HepG2 (cell line): Measurements from ENCODE around the gene NFS1. TPM values are rescaled to one million over a fixed set of nuclear protein-coding genes. Genes with fewer than 3 reads are reported as not detected.

Source experiments
- ADNP ChIP-seq: sonication (generic); formaldehyde crosslinking; IDR thresholded peaks from 2 replicates; pipeline ENCODE4 v1.4.0; 2020; ENCODE audit warnings: missing genetic modification reagents
- ARHGAP35 ChIP-seq: sonication (generic); formaldehyde crosslinking; IDR thresholded peaks from 2 replicates; pipeline ENCODE4 v1.9.0; 2022; ENCODE audit warnings: mild to moderate bottlenecking, inconsistent platforms, moderate library complexity, missing genetic modification reagents, borderline replicate concordance
- ESRRA ChIP-seq: sonication (generic); formaldehyde crosslinking; IDR thresholded peaks from 2 replicates; pipeline ENCODE4 v1.5.1; 2020; ENCODE audit warnings: mild to moderate bottlenecking, low read depth, missing genetic modification reagents
- HMG20B ChIP-seq: conservative IDR thresholded peaks from 2 replicates; pipeline ENCODE4 v1.6.1; 2016; ENCODE audit warnings: missing genetic modification reagents, missing compliant biosample characterization
- KAT2B ChIP-seq: fragments of 150-350 bp; IDR thresholded peaks from 2 replicates; pipeline ENCODE4 v1.6.1; 2014; ENCODE audit warnings: low read depth, low read length, borderline replicate concordance
- PPARG ChIP-seq: conservative IDR thresholded peaks from 2 replicates; pipeline ENCODE4 v1.6.1; 2016; ENCODE audit warnings: missing biosample characterization, missing genetic modification reagents
- TMF1 ChIP-seq: sonication (generic); formaldehyde crosslinking; IDR thresholded peaks from 2 replicates; pipeline ENCODE4 v1.8.1; 2022; ENCODE audit warnings: low read depth, missing genetic modification reagents
- ZNF136 ChIP-seq: sonication (generic); formaldehyde crosslinking; IDR thresholded peaks from 2 replicates; pipeline ENCODE4 v1.8.1; 2022; ENCODE audit warnings: low read depth, mild to moderate bottlenecking, moderate library complexity, missing genetic modification reagents
- ZNF460 ChIP-seq: sonication (generic); formaldehyde crosslinking; IDR thresholded peaks from 2 replicates; pipeline ENCODE4 v1.5.1; 2020; ENCODE audit warnings: missing genetic modification reagents, mild to moderate bottlenecking, borderline replicate concordance
- ZNF563 ChIP-seq: sonication (generic); formaldehyde crosslinking; IDR thresholded peaks from 2 replicates; pipeline ENCODE4 v1.8.0; 2022; ENCODE audit warnings: mild to moderate bottlenecking, moderate library complexity, missing genetic modification reagents
- polyA plus RNA-seq, 8 experiments: library from polyadenylated mRNA; depleted of rRNA in 3 of 8; stranded (reverse) in 7 of 8; unstranded in 1 of 8; fragments of >200 nt; fragmentation: Illumina TruSeq in 4 of 8; extraction: Trizol in 4 of 8; gene quantifications; 2 replicates each; pipeline versions ENCODE4 v1.2.1 to v1.2.3, GENCODE V29; 2011 to 2016; ENCODE audit warnings: low read depth in 4 of 8, missing spikeins in 1 of 8, mixed read lengths in 1 of 8; ENCODE audit not compliant: insufficient read depth in 1 of 8
- total RNA-seq, 5 experiments: library from RNA; depleted of rRNA; stranded (reverse); fragments of >200 nt; fragmentation: Illumina TruSeq; extraction: Trizol; gene quantifications; 2 replicates each; pipeline ENCODE4 v1.2.3, GENCODE V29; 2016; ENCODE audit warnings: low read depth in 1 of 5
- TF ChIP-seq, protein P1 (sequence below), 2 experiments: sonication (generic) in 1 of 2; formaldehyde crosslinking in 1 of 2; IDR thresholded peaks; 2 replicates each; pipeline versions ENCODE4 v1.6.1 to v1.9.0; 2014 to 2022; ENCODE audit warnings: antibody characterized with exemption in 1 of 2, borderline replicate concordance in 1 of 2, inconsistent platforms in 1 of 2, low read depth in 1 of 2, missing genetic modification reagents in 1 of 2
- TF ChIP-seq, protein P2 (sequence below): sonication (generic); formaldehyde crosslinking; conservative IDR thresholded peaks from 2 replicates; pipeline ENCODE4 v1.4.0; 2020; ENCODE audit warnings: missing genetic modification reagents
- TF ChIP-seq, protein P3 (sequence below): sonication (generic); formaldehyde crosslinking; IDR thresholded peaks from 2 replicates; pipeline ENCODE4 v1.8.0; 2022; ENCODE audit warnings: missing genetic modification reagents, mild to moderate bottlenecking, borderline replicate concordance
- TF ChIP-seq, protein P4 (sequence below): IDR thresholded peaks from 2 replicates; pipeline ENCODE4 v1.6.1; 2016; ENCODE audit warnings: control low read depth
- TF ChIP-seq, protein P5 (sequence below): sonication (generic); formaldehyde crosslinking; IDR thresholded peaks from 2 replicates; pipeline ENCODE4 v1.4.0; 2020; ENCODE audit warnings: missing genetic modification reagents

NFS1 gene
- total and polyA plus RNA-seq, 2 of the 13 experiments (the other 11 are each of a cell fraction or from before 2014, with no cell fraction given) = 65.9 to 88.1 TPM

DNA sequence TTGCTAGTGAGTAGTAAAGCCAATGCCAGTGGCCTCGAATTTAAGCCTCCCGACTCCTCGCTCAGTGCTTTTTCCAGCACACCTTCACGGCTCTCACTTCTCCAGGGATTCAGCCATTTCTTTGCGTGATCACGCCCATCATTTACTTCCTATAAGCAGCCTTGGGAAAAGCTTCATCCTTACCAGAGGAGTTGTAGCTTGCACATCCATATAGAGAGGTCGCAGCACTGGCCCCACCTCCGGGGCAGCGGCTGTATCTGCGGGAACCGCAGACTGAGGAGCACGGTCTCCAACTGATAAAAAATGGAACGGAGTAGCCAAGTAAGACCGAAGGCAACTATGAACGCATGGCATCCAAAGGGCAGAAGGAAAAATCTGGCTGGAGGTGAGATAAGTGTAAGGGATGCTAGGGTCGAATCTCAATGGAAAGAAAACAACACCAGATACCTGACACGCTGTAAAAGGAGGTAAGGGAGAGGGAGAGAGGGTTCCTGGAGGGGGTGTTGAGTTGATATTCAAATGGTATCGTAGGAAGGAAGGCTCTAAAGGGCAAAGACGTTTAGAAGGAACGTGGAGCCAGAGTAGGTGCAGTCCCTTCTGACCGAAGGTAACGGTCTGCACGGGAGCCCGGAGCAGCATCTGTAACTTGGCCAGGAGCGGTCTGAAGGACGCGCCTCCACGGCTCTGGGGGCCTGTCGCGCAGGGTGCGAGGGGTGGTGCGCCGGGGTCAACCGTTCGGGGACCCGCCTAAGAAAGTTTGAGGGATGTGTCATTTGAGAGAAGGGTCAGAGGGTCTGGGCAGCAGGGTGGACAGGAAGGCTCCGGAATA is 640 bp downstream of the NFS1 start (continued):
- TF ChIP-seq, protein P1, sequence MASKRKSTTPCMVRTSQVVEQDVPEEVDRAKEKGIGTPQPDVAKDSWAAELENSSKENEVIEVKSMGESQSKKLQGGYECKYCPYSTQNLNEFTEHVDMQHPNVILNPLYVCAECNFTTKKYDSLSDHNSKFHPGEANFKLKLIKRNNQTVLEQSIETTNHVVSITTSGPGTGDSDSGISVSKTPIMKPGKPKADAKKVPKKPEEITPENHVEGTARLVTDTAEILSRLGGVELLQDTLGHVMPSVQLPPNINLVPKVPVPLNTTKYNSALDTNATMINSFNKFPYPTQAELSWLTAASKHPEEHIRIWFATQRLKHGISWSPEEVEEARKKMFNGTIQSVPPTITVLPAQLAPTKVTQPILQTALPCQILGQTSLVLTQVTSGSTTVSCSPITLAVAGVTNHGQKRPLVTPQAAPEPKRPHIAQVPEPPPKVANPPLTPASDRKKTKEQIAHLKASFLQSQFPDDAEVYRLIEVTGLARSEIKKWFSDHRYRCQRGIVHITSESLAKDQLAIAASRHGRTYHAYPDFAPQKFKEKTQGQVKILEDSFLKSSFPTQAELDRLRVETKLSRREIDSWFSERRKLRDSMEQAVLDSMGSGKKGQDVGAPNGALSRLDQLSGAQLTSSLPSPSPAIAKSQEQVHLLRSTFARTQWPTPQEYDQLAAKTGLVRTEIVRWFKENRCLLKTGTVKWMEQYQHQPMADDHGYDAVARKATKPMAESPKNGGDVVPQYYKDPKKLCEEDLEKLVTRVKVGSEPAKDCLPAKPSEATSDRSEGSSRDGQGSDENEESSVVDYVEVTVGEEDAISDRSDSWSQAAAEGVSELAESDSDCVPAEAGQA (IDR thresholded peaks at IDR 0.05; ENCODE audit: low read depth) = no peak
- TF ChIP-seq, protein P1 (CRISPR knock-in tag; IDR thresholded peaks at IDR 0.05; ENCODE audit: borderline replicate concordance) = no peak
- TF ChIP-seq PPARG = no peak
- TF ChIP-seq ZNF136 (CRISPR knock-in tag) = no peak
- TF ChIP-seq ZNF563 (CRISPR knock-in tag) = peak; percentile 77
- TF ChIP-seq ESRRA = no peak; the same call in 1 of the 2 replicates
- TF ChIP-seq KAT2B = no peak
- TF ChIP-seq ADNP (CRISPR knock-in tag) = no peak
- 0 out of 2 replicates have a peak, but pooled peaks have one; percentile 53 for TF ChIP-seq ZNF460 (CRISPR knock-in tag)
- no peak for TF ChIP-seq TMF1
- TF ChIP-seq, protein P2, sequence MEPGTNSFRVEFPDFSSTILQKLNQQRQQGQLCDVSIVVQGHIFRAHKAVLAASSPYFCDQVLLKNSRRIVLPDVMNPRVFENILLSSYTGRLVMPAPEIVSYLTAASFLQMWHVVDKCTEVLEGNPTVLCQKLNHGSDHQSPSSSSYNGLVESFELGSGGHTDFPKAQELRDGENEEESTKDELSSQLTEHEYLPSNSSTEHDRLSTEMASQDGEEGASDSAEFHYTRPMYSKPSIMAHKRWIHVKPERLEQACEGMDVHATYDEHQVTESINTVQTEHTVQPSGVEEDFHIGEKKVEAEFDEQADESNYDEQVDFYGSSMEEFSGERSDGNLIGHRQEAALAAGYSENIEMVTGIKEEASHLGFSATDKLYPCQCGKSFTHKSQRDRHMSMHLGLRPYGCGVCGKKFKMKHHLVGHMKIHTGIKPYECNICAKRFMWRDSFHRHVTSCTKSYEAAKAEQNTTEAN = no peak; the same call in 1 of the 2 replicates
- TF ChIP-seq, protein P3, sequence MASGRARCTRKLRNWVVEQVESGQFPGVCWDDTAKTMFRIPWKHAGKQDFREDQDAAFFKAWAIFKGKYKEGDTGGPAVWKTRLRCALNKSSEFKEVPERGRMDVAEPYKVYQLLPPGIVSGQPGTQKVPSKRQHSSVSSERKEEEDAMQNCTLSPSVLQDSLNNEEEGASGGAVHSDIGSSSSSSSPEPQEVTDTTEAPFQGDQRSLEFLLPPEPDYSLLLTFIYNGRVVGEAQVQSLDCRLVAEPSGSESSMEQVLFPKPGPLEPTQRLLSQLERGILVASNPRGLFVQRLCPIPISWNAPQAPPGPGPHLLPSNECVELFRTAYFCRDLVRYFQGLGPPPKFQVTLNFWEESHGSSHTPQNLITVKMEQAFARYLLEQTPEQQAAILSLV = peak; percentile 12; the same call in 1 of the 2 replicates
- TF ChIP-seq HMG20B (CRISPR knock-in tag) = no peak
- TF ChIP-seq ARHGAP35 (CRISPR knock-in tag) = no peak
- TF ChIP-seq, protein P4, sequence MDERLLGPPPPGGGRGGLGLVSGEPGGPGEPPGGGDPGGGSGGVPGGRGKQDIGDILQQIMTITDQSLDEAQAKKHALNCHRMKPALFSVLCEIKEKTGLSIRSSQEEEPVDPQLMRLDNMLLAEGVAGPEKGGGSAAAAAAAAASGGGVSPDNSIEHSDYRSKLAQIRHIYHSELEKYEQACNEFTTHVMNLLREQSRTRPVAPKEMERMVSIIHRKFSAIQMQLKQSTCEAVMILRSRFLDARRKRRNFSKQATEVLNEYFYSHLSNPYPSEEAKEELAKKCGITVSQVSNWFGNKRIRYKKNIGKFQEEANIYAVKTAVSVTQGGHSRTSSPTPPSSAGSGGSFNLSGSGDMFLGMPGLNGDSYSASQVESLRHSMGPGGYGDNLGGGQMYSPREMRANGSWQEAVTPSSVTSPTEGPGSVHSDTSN = no peak; the same call in 1 of the 2 replicates
- TF ChIP-seq, protein P5, sequence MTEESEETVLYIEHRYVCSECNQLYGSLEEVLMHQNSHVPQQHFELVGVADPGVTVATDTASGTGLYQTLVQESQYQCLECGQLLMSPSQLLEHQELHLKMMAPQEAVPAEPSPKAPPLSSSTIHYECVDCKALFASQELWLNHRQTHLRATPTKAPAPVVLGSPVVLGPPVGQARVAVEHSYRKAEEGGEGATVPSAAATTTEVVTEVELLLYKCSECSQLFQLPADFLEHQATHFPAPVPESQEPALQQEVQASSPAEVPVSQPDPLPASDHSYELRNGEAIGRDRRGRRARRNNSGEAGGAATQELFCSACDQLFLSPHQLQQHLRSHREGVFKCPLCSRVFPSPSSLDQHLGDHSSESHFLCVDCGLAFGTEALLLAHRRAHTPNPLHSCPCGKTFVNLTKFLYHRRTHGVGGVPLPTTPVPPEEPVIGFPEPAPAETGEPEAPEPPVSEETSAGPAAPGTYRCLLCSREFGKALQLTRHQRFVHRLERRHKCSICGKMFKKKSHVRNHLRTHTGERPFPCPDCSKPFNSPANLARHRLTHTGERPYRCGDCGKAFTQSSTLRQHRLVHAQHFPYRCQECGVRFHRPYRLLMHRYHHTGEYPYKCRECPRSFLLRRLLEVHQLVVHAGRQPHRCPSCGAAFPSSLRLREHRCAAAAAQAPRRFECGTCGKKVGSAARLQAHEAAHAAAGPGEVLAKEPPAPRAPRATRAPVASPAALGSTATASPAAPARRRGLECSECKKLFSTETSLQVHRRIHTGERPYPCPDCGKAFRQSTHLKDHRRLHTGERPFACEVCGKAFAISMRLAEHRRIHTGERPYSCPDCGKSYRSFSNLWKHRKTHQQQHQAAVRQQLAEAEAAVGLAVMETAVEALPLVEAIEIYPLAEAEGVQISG (CRISPR knock-in tag) = no peak
